GM21381 (cell line): ENCODE data around the gene HCLS1.

Experiments used
- ATAC-seq: cut with Tn5 transposase; IDR thresholded peaks from one replicate; pipeline ENCODE4 v1.9.1; 2021; ENCODE audit warnings: mild to moderate bottlenecking, moderate library complexity; ENCODE audit not compliant: unreplicated experiment

HCLS1 gene

GRCh38 chr3:121658716-121659435 lies 1.8 kb downstream of the HCLS1 start:
- no peak for ATAC-seq

DNA sequence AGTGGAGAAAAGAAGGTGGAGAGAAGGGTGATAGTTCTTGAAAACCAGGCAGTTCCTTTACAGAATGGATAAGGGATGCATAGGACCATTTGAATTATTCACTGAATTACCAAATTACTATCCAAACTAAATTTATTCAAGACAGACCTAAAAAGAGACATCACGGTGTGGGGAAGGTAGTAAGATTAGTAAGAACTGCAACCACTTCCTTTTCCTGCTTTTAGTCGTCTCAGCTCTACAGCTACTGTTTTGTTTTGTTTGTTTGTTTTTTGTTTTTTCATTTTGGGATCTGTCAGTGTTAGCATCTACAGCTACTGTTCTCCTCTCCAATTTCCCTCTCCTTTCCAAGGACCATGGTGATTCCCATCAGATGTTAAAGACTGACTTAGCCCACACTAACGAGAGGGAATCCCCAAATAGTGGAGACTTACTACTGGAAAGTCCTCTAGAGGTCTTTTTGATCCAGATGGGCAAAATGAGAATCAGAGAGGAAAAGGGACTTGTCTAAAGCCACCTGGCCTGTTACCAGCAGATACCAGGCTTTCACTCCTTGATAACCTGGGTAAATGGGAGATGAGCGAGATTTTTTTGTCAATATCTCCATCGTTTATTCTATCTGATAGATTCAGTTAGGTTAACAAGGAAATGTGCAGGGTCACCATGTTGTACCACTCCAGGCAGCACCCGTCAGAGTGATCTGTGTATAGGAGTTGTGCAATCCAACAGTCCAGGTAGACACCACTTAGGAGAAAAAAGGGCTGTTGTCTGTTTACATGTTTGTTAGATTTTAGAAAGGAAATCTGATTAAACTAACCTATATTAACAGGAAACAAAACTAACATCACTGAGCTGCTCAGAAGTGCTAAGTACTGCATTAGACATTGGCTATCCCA lies 6.0 kb downstream of the HCLS1 start:
- ATAC-seq, result peak; percentile 68

DNA sequence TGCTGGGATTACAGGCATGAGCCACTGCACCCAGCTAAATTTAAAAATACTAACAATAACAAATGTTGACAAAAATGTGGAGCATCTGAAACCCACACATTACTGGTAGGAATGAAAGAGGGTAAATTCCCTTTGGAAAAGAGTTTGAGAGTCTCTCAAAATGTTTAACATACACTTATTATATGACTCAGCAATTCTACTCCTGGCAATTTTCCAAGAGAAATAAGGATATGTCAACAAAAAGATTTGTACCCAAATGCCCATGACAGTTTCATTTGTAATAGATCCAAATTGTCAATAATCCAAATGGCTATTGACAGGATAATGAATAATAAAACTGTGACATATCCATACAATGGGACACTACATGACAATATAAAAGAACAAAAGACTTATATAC lies 9.0 kb downstream of the HCLS1 start:
- ATAC-seq, result no peak

DNA sequence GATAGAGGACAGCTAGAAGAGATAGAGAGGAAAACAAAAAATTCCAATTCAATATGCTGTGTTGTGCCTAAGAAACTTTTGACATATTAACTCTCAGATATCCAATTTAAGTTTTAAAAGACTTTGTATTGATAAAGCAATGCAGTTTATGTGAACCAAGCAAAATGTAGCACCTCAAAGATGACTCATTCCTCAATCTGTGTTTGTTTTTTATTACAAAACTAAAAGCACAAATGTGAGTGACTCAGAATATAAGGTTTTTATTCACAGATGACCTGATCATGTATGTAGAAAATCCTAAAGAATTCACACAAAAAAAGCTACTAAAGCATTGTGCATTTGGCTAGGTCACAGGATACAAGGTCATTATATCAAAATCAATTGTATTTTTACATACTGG lies 11.1 kb downstream of the HCLS1 start:
- no peak for ATAC-seq

DNA sequence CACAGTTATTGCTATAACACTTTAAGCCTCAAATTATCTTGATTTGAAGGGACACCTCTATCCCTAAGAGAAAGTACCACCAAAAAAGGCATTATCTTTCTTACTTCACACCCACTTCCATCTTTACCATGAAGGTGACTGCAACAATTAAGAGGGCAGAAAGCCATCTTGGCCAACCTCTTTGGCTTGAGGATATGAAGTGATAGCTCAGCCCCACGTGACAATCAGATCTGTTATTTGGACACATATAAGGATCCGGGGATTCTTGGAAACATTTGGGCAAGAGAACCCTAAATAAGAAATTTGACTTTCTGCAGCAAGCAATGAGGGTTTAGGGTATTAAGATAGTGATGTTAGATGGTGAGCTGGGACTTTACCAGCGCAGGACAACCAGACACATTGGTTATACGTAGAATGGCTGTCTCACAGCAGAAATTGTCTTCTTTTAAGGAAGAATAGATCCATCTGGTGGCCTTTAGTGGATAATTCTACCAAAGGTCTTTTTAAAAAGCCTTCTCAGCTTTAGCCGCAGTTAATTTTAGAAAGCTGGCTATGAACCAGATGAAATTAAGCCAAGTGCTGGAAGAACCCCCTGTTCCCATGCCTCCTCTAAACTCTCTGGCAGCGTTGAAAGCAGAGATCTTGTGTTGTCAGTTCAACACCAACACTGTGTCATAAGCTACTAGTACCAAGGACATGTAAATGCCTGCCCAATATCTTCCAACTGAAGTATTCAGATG lies 12.3 kb downstream of the HCLS1 start:
- no peak for ATAC-seq

GRCh38 chr3:121645054-121645453 lies 15.6 kb downstream of the HCLS1 start:
- no peak for ATAC-seq

DNA sequence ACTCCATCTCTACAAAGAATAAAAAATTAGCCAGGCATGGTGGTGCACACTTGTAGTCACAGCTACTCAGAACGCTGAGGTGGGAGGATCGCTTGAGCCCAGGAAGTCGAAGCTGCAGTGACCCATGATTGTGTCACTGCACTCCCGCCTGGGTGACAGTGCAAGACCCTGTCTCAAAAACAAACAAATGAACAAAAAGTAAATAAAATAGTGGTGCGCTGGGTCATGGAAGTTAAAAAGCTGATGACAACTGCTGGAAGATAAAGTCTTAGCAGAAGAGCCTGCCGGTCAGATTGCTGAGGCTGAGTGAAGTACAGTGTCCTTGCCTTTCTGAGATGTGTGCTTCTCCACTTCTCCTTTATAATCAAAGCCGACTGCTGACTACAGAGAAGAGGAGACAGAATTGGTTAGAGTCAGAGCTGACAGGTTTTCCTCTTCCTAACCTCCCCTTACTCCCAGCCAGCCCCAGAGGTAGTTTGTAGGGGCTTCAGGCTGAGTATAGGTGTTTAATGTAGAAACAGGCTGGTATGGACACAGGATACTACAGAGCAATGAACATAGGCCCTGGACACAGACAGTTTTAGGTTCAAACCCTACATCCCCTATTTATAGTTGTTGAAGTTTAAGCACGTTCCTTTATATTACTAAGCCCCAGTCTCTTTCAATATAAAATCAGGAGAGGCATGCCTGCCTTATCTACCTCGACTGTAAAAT lies 17.9 kb downstream of the HCLS1 start:
- no peak for ATAC-seq

DNA sequence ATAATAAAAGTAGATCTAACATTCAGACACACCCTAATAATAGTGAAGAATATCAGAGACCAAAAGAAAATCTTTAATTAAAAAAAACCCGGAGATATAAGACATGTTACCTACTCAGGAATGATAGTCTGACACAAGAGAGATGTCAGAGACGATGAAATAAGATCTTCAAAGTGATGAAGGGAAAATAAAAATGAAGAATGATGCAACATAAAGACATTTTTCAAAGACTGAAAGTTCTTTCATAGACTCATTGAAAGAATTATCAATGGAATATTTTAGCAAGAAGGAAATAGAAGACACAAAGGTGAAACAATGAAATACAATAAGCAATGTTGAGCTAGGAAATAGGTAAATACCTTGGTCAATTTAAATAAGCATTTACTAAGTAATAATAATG lies 19.6 kb downstream of the HCLS1 start:
- ATAC-seq, result no peak

- ATAC-seq, result no peak
Observed at GRCh38 chr3:121637922-121638321, 22.8 kb downstream of the HCLS1 start.

DNA sequence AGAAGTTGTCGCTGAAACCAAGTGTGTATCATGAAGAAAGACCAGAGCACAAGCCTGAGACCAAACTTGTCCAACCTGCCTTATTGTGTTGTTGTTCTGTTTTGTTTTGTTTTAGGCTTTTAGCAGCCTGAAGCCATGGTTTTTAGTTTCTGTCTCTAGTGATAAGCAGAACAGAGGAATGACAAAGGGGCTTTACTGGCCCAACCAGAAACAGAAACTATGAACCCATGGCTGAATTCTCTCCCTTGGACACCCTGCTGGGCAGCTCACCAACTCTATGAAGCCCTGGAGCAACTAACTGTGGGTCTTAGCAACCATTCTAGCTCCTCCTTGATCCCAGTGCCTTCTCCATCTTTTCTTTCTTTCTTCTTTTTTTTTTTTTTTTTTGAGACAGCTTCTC lies 30.3 kb downstream of the HCLS1 start:
- ATAC-seq, result no peak

DNA sequence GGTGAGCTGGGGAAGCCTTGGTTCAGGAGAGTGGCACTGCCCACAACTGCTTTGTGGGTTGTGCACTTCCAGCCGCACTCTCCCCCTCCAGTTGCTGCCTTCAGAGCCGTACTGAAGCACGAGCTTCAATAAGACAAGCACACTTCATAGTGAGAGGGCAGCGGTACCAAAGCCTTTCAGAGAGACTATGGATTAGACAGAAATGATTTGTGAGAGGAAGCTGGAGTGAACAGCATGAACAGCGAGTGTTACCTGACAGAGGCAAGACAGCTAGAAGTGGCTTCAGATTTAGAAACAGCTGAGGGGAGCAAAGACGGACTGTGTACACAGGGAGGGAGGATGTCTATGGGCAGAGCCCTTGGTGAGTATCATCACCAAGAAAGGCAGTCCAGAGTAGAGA lies 31.1 kb downstream of the HCLS1 start:
- ATAC-seq, result no peak

- ATAC-seq, result no peak
Observed at GRCh38 chr3:121627622-121628021, 33.1 kb downstream of the HCLS1 start.

DNA sequence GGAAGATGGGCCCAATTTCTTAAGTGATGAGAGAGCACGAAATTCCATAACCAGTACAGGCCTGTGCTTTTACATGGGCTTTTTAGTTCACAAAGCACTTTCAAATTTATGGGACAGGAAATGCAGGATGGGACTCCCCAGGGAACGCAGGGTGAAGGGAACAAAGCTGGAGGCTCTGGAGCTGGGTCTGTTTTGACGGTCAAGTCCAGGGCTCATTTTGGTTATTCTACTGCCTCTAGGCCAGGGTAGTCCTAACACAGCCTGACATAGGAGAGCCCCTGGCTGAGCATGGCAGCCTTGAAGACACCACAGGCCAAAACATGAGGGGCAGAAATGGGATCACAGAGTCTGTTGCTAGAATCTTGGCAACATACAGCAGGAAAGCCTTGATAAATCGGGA lies 33.5 kb downstream of the HCLS1 start:
- no peak for ATAC-seq

DNA sequence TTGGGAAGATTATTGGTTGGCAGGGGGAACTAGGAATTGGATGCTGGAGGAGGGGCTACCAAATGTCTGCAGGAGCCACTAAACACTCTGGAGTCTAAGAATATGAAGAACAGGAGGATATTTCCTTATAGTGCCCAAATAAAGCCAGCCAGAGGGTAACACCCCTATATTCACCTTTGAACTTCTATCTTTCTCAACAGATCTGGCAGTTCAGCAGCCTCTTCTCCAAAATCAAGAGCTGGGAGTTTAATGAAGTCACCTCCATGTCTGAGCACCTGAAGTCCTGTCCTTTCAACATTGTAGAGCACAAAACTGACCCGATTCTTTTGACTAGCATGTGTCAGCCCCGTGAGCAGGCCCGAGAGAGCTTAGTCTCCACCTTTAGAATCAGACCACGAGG lies 34.2 kb downstream of the HCLS1 start:
- ATAC-seq, result no peak

DNA sequence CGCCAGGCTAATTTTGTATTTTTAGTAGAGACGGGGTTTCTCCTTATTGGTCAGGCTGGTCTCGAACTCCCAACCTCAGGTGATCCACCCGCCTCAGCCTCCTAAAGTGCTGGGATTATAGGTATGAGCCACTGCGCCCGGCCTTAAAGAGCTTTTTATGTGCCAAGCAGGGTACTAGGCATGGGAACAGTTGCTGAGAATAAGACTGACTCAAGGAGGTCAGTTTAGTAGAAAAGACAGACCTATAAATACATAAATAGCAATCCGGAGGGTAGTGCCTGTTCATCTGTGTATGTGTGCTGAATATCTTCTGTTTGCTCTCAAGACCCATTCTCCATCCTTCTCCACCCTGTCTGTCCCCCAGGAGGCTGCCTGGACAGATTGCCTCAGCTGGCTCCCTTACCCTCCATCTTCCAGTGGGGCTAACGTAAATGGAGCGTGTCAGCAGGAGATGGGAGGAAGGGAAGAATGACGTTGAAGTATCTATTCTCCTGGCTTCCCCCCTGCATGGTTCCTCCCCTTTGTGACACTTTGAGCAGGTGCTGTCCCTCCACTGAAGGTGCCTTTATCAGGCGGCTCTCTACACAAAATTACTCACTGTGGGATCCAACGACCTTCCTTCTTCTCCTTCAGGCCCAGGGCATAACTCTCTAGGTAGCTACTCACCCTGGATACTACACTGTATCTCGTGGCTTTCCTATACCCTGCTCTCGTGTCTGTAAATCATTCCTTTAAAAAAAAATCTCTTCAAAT lies 36.4 kb downstream of the HCLS1 start:
- no peak for ATAC-seq

DNA sequence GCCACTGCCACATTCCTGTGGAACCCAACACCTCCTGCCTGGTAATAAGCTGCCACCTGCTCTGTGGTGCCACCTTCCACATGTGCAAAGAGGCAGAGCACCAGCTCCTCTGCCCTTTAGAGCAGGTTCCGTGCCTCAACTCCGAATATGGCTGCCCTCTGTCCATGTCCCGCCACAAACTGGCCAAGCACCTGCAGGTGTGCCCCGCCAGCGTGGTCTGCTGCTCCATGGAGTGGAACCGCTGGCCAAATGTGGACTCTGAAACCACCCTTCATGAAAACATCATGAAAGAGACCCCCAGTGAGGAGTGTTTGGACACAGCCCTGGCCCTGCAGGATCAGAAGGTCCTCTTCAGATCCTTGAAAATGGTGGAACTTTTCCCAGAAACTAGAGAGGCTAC lies 39.2 kb downstream of the HCLS1 start:
- no peak for ATAC-seq

- no peak for ATAC-seq
Observed at GRCh38 chr3:121619691-121620090, 41.0 kb downstream of the HCLS1 start.

- ATAC-seq, result no peak
Observed at GRCh38 chr3:121606106-121606505, 54.6 kb downstream of the HCLS1 start.

DNA sequence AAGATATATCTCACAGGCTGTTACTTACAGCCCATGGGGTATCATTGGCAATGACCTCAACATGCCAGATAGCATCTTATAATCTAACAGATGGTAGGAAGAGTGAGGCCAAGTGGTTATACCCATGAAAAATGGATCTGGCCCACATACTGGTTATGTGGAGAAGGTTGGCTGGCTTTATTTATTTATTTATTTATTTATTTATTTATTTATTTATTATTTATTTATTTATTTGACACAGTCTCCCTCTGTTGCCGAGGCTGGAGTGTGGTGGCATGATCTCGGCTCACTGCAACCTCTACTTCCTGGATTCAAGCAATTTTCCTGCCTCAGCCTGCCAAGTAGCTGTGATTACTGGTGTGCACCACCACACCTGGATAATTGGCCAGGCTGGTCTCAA lies 55.9 kb downstream of the HCLS1 start:
- no peak for ATAC-seq

DNA sequence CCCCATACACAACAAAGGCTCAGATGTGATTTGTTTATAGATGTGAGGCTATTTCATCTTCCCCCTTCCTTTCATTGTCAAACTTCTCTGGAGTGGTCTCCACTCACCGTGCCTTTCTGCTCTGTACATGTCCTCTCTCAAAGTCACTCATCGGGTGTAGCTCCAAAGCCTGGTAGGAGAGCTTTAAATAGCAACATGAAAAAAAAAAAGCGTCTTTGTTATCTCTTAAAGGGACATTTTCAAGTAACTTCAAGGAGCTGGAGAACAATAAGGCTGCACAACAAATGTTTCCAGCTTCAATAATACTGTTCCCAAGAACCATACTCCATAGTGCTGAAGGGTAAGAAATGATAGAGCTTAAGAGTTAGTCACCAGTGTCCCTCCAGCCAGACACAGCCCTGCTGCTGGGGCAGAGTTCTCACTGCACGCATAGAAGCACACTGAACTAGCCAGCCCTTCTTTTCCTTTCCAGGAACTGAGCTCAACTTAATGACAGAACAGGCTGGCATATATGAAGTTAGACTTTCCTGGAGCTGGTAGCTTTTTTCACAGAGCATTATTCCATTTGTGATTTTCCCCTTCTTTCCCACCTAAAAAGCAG lies 59.4 kb downstream of the HCLS1 start:
- no peak for ATAC-seq
